Testis (tissue), 2 donors: ENCODE results near the gene GNA14.

Experiments
- CTCF ChIP-seq, 3 experiments: fragments of 450-650 bp in 2 of 3; fragments of 200-600 bp in 1 of 3; sonication (generic) in 1 of 3; IDR thresholded peaks; one replicate each; pipeline ENCODE4 v1.5.1; 2016 to 2019; ENCODE audit warnings: antibody characterized with exemption in 3 of 3, mild to moderate bottlenecking in 2 of 3, moderate library complexity in 1 of 3
- POLR2A ChIP-seq: fragments of 450-650 bp; IDR thresholded peaks from one replicate; pipeline ENCODE4 v1.6.1; 2017; ENCODE audit warnings: antibody characterized with exemption, mild to moderate bottlenecking, moderate library complexity

DNA sequence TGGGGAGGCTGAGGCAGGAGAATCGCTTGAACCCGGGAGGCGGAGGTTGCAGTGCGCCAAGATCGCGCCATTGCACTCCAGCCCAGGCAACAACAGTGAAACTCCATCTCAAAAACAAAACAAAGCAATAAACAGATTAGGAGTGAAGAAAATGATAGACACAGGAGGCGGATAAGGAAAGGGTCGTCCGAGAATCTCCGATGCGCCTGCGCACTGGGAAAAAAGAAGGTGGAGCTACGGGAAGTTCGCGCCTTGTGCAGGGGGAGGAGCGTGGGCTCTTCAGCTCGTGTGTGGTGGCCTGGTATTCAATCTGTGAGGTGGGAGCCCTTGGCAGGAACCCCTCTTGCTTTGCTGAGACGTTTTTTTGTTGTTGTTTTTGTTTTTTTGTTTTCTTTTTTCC lies 47.3 kb downstream of the GNA14 start:
- TF ChIP-seq CTCF (IDR thresholded peaks at IDR 0.05) (no peak), POLR2A (no peak)
